ENCODE measurements around the gene FAM131B. TPM values are rescaled to one million over a fixed set of nuclear protein-coding genes. Genes with fewer than 3 reads are reported as not detected.
A peak's percentile ranks its signal among the peaks of the same experiment; 100 is the strongest.

The FAM131B gene
- total and polyA plus RNA-seq, 8 donors = 0.05 to 0.25 (median 0.11) TPM

DNA sequence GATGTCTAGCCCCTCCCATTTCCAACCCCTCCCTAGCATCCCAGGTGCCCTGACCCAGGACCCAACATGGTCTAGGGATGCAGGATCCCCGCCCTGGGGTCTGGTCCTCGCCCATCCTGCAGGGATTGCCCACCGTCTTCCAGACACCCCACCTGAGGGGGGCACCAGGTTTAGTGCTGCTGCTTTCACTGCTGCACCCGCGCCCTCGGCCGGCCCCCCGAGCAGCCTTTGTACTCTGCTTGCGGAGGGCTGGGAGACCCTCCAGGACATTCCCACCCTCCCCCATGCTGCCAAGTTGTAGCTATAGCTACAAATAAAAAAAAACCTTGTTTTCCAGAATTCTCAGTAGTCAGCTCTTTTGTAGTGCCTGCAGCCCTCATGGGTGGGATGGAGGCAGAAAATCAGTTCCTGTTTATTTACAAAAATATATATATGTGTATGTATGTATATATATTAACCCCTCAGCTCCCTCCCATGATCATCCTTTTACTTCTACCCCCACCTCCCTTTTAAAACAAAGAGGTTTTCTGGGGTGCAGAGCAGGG lies 28.3 kb upstream of the FAM131B start:
- H3K36me3 ChIP-seq = peaks cover 0 to 14% (median 0%) of the 10 kb centered on the region in 3 donors
- WGBS, 2 donors = 92 to 95% methylated on average over 9 of the region's 9 CpGs
- H3K4me1 ChIP-seq = peaks cover 0 to 17% (median 15%) of the 10 kb centered on the region in 3 donors
- TF ChIP-seq, protein P1, sequence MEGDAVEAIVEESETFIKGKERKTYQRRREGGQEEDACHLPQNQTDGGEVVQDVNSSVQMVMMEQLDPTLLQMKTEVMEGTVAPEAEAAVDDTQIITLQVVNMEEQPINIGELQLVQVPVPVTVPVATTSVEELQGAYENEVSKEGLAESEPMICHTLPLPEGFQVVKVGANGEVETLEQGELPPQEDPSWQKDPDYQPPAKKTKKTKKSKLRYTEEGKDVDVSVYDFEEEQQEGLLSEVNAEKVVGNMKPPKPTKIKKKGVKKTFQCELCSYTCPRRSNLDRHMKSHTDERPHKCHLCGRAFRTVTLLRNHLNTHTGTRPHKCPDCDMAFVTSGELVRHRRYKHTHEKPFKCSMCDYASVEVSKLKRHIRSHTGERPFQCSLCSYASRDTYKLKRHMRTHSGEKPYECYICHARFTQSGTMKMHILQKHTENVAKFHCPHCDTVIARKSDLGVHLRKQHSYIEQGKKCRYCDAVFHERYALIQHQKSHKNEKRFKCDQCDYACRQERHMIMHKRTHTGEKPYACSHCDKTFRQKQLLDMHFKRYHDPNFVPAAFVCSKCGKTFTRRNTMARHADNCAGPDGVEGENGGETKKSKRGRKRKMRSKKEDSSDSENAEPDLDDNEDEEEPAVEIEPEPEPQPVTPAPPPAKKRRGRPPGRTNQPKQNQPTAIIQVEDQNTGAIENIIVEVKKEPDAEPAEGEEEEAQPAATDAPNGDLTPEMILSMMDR (IDR thresholded peaks at IDR 0.05) = no peak
- H3K4me3 ChIP-seq = no peak overlapping the region
- peak overlapping the region in 3 of 4 donors; percentile 65 to 77 (median 74) for H3K27ac ChIP-seq
- ATAC-seq = no peak
- H3K27me3 ChIP-seq = no peaks in the 10 kb centered on the region
- intact Hi-C loops (cut with DNase I) = no loop called here
- DNase-seq = peak in 1 of 6 donors; percentile 62
- H3K9me3 ChIP-seq = no peaks in the 10 kb centered on the region
- FAIRE-seq = no peak

DNA sequence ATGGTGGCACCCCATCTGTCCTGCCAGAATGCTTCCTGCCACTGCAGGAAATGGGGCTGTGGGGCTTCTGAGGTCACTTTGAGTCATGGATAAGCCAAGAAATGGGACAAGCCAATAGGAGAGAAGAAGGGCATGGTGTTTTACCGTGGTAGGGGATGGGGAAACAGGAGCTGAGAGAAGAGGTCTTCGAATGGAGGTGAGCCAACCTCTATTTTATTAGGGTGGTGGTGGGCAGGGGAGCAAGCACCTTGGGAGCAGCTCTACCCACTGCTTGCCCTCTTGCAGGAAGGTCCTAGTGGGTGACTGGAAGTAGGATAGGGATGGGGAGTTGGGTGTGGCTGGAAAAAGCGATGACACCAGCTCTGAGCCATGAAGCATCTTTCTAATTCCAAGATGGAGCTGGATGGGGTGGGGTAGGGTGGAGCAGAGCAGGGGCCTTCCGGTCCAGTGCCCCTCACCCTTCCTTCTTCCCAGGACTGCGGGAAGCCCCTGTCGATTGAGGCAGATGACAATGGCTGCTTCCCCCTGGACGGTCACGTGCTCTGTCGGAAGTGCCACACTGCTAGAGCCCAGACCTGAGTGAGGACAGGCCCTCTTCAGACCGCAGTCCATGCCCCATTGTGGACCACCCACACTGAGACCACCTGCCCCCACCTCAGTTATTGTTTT lies 27.7 kb upstream of the FAM131B start:
- Histone ChIP-seq H3K27me3 (no peaks in the 10 kb centered on the region), H3K36me3 (peaks cover 0 to 14% (median 0%) of the 10 kb centered on the region in 3 donors), H3K27ac (no peak overlapping the region), H3K9me3 (no peaks in the 10 kb centered on the region), H3K4me1 (peaks cover 0 to 17% (median 15%) of the 10 kb centered on the region in 3 donors), H3K4me3 (no peak overlapping the region)
- TF ChIP-seq, protein P1 (IDR thresholded peaks at IDR 0.05) = no peak
- no peak for ATAC-seq
- DNase-seq = no peak
- FAIRE-seq = no peak
- intact Hi-C loops (cut with DNase I) = no loop called here
- WGBS, 2 donors = 91 to 93% methylated on average over 7 to 10 of the region's 10 CpGs

DNA sequence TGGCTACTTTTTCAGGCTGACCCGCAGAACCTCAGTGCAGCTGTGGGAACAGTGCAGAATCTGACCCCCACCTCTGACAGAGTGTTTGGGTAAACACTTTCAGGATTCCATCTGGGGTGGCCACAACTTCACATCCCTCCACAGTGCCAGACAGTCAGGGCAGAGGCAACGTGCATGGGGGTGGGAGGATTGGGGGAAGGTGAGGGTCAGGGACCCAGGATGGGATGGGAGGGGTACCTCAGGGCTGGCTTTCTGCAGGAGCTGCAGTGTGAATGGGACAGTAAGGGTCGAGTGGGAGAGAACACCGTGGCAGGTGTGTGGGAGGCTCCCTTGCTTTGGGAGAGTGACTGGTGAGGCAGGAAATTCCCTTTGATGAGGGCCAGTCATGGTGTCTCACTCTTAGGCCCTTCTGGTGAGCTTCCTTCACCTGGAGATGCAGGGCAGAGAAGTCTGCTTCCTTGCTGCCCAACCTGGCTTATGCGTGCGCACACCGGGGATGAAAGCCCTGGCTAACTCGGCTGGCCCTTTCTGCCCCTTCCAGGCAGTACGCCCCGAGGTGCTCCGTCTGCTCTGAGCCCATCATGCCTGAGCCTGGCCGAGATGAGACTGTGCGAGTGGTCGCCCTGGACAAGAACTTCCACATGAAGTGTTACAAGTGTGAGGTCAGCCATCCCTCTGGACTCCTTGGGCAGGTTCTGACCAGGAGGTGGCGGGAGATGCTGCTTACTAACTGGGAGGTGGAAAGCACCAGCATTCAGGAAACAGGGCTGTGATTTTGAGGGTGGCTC lies 27.0 kb upstream of the FAM131B start:
- peak in 1 of 6 donors; percentile 68 for DNase-seq
- no peak overlapping the region for H3K27ac ChIP-seq
- intact Hi-C loops (cut with DNase I) = no loop called here
- no peak for ATAC-seq
- TF ChIP-seq, protein P1 (IDR thresholded peaks at IDR 0.05) = no peak
- no peaks in the 10 kb centered on the region for H3K9me3 ChIP-seq
- H3K4me3 ChIP-seq = no peak overlapping the region
- H3K36me3 ChIP-seq = peaks cover 0 to 14% (median 0%) of the 10 kb centered on the region in 3 donors
- peaks cover 0 to 17% (median 15%) of the 10 kb centered on the region in 3 donors for H3K4me1 ChIP-seq
- no peak for FAIRE-seq
- H3K27me3 ChIP-seq = no peaks in the 10 kb centered on the region
- WGBS, 2 donors = 89 to 93% methylated on average over 15 of the region's 15 CpGs

DNA sequence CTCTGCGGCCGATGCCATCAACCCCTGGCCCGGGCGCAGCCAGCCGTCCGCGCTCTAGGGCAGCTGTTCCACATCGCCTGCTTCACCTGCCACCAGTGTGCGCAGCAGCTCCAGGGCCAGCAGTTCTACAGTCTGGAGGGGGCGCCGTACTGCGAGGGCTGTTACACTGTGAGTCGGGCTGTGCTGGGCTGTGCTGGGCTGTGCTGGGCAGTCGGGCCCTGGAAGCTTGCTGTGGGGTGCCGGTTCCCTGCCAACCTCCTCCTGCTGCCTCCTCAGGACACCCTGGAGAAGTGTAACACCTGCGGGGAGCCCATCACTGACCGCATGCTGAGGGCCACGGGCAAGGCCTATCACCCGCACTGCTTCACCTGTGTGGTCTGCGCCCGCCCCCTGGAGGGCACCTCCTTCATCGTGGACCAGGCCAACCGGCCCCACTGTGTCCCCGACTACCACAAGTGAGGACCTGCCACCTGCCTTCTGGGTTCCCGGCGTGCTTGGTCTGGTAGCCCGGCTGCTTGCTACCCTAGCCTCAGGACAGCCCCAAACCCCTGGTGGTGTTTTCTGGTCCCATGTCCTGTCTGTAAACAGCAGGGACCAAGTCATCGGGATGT lies 26.1 kb upstream of the FAM131B start:
- H3K4me1 ChIP-seq = peaks cover 0 to 16% (median 12%) of the 10 kb centered on the region in 3 donors
- DNase-seq (peak in 2 of 6 donors; percentile 58 to 73), FAIRE-seq (no peak)

More for the DNA sequence above, 26.1 kb upstream of the FAM131B start:
- Histone ChIP-seq H3K36me3 (peaks cover 0 to 14% (median 0%) of the 10 kb centered on the region in 3 donors), H3K9me3 (no peaks in the 10 kb centered on the region), H3K27me3 (no peaks in the 10 kb centered on the region), H3K27ac (no peak overlapping the region), H3K4me3 (no peak overlapping the region)
- intact Hi-C loops (cut with DNase I) = no loop called here
- ATAC-seq = no peak
- TF ChIP-seq, protein P1 (IDR thresholded peaks at IDR 0.05) = no peak
- WGBS, 2 donors = 91 to 92% methylated on average over 28 of the region's 28 CpGs

Measured in pancreas (tissue), 10 donors.